ENCODE data around the gene MRC2. TPM values are rescaled to one million over a fixed set of nuclear protein-coding genes. Genes with fewer than 3 reads are reported as not detected.

MRC2 gene
- total RNA-seq, 1 donor from 2014 or later: 361 TPM

DNA sequence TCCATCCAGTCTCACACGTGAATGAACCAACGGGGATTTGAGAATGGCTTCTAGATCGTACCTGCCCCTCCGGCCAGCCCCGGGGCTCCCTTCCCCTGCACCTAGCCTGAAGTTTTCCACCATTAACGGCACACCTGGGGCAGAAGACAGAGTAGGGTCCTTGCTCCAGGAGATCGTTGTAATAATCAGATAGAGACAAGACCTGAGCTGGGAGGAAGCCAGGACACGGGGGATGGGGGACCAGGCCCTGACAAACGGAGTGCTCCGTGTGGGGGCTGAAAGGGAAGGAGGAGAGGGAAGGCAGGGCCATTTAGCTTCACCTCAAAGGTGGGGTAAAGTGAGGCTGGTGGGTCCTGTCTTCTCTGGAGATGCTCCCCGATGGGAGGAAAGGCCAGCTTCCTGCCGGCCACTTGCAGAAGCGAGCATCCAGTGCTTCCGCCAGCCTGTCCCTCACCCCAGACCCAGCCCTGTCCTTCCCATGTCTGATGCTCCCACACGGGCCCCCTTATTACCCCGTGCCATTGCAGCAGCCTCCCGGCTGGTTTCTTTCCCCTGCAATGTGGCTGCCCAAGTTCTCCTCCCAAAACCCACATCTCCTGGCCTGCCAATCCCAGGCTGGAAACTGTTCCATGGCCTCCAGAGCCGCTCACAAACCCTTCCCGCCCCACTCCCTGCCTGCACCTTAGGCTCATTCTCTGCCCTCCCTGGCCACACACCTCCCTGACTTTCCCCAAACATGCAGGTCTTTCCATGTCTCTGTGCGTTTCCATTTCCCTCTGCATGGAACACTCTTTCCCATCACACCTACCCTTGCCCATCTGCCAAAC, 79.3 kb downstream of the MRC2 start:
- Mint-ChIP-seq H3K9me3 (ENCODE audit: unreplicated experiment) (peaks cover 14% of the 10 kb centered on the region), H3K4me3 (ENCODE audit: unreplicated experiment) (peak overlapping the region; percentile 90)
- TF ChIP-seq EZH2 (IDR thresholded peaks at IDR 0.05; ENCODE audit: insufficient read depth, low read length): no peak
- no peak for TF ChIP-seq CTCF (IDR thresholded peaks at IDR 0.05; ENCODE audit: insufficient read depth, low read depth, low read length)

DNA sequence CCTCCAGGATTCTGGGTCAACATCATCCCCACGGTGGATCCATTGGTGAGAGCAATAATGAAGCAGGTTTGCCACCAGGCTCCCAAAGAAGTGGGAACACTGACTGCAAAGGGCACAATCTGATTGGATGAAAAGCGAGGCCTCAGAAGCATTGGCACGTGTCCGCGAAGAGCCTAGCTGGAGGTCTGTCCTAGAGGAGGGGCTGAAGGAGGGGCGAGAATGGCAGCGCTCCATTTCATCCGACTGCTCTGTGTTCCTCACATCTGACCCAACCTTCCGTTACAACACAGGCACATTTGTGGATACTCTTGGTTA, 79.9 kb downstream of the MRC2 start:
- Mint-ChIP-seq H3K36me3 (ENCODE audit: low read depth, unreplicated experiment) (peaks cover 10% of the 10 kb centered on the region), H3K9me3 (ENCODE audit: unreplicated experiment) (peaks cover 14% of the 10 kb centered on the region), H3K4me3 (ENCODE audit: unreplicated experiment) (no peak overlapping the region), H3K27ac (ENCODE audit: unreplicated experiment) (no peak overlapping the region), H3K4me1 (ENCODE audit: low read depth, unreplicated experiment) (peaks cover 10% of the 10 kb centered on the region), H3K27me3 (ENCODE audit: low read depth, unreplicated experiment) (peaks cover 9% of the 10 kb centered on the region)
- no peaks in the 10 kb centered on the region for H3K79me2 ChIP-seq (ENCODE audit: insufficient read depth, low read length)
- H3K9me3 ChIP-seq (ENCODE audit: insufficient read depth, low read depth, low read length): peaks cover 7% of the 10 kb centered on the region
- H3K9ac ChIP-seq (ENCODE audit: low read length): no peak overlapping the region
- H3K4me2 ChIP-seq (ENCODE audit: low read length): no peak overlapping the region
- no peaks in the 10 kb centered on the region for H3K27me3 ChIP-seq (ENCODE audit: insufficient read depth, low read length)
- TF ChIP-seq CTCF (IDR thresholded peaks at IDR 0.05; ENCODE audit: insufficient read depth, low read depth, low read length) (no peak), EZH2 (IDR thresholded peaks at IDR 0.05; ENCODE audit: insufficient read depth, low read length) (no peak)
- no peak for FAIRE-seq
- H3K4me1 ChIP-seq (ENCODE audit: insufficient read depth, low read length): peaks cover 29% of the 10 kb centered on the region
- DNase-seq (ENCODE audit: low read depth): no peak
- no peak overlapping the region for H3K27ac ChIP-seq (ENCODE audit: low read depth, low read length)
- no peaks in the 10 kb centered on the region for H3K36me3 ChIP-seq (ENCODE audit: insufficient read depth, low read length)
- H3K4me3 ChIP-seq (ENCODE audit: insufficient read depth, low read depth, low read length): no peak overlapping the region
- H4K20me1 ChIP-seq (ENCODE audit: insufficient read depth, low read length): no peaks in the 10 kb centered on the region
- H2AFZ ChIP-seq (ENCODE audit: low read depth, low read length): no peak overlapping the region

More for the DNA sequence above, 79.3 kb downstream of the MRC2 start:
- FAIRE-seq (no peak), DNase-seq (ENCODE audit: low read depth) (no peak)
- Histone ChIP-seq H4K20me1 (ENCODE audit: insufficient read depth, low read length) (no peaks in the 10 kb centered on the region), H3K27me3 (ENCODE audit: insufficient read depth, low read length) (no peaks in the 10 kb centered on the region), H3K36me3 (ENCODE audit: insufficient read depth, low read length) (no peaks in the 10 kb centered on the region), H3K9ac (ENCODE audit: low read length) (peak overlapping the region; percentile 90), H3K27ac (ENCODE audit: low read depth, low read length) (no peak overlapping the region), H3K4me2 (ENCODE audit: low read length) (peak overlapping the region; percentile 98), H3K4me3 (ENCODE audit: insufficient read depth, low read depth, low read length) (no peak overlapping the region), H2AFZ (ENCODE audit: low read depth, low read length) (no peak overlapping the region), H3K4me1 (ENCODE audit: insufficient read depth, low read length) (peaks cover 29% of the 10 kb centered on the region), H3K9me3 (ENCODE audit: insufficient read depth, low read depth, low read length) (peaks cover 7% of the 10 kb centered on the region), H3K79me2 (ENCODE audit: insufficient read depth, low read length) (no peaks in the 10 kb centered on the region)
- Mint-ChIP-seq H3K27me3 (ENCODE audit: low read depth, unreplicated experiment) (peaks cover 9% of the 10 kb centered on the region), H3K4me1 (ENCODE audit: low read depth, unreplicated experiment) (peaks cover 10% of the 10 kb centered on the region), H3K27ac (ENCODE audit: unreplicated experiment) (no peak overlapping the region), H3K36me3 (ENCODE audit: low read depth, unreplicated experiment) (peaks cover 10% of the 10 kb centered on the region)

GRCh38 chr17:62708587-62708986, 81.1 kb downstream of the MRC2 start:
- Histone ChIP-seq H3K4me2 (ENCODE audit: low read length) (no peak overlapping the region), H3K79me2 (ENCODE audit: insufficient read depth, low read length) (no peaks in the 10 kb centered on the region), H3K9me3 (ENCODE audit: insufficient read depth, low read depth, low read length) (peaks cover 7% of the 10 kb centered on the region), H3K9ac (ENCODE audit: low read length) (no peak overlapping the region), H3K4me3 (ENCODE audit: insufficient read depth, low read depth, low read length) (no peak overlapping the region), H3K36me3 (ENCODE audit: insufficient read depth, low read length) (no peaks in the 10 kb centered on the region), H2AFZ (ENCODE audit: low read depth, low read length) (no peak overlapping the region), H3K4me1 (ENCODE audit: insufficient read depth, low read length) (peaks cover 21% of the 10 kb centered on the region), H3K27ac (ENCODE audit: low read depth, low read length) (no peak overlapping the region), H3K27me3 (ENCODE audit: insufficient read depth, low read length) (no peaks in the 10 kb centered on the region), H4K20me1 (ENCODE audit: insufficient read depth, low read length) (no peaks in the 10 kb centered on the region)
- TF ChIP-seq EZH2 (IDR thresholded peaks at IDR 0.05; ENCODE audit: insufficient read depth, low read length) (no peak), CTCF (IDR thresholded peaks at IDR 0.05; ENCODE audit: insufficient read depth, low read depth, low read length) (no peak)
- Mint-ChIP-seq H3K27me3 (ENCODE audit: low read depth, unreplicated experiment) (peaks cover 17% of the 10 kb centered on the region), H3K4me3 (ENCODE audit: unreplicated experiment) (no peak overlapping the region), H3K36me3 (ENCODE audit: low read depth, unreplicated experiment) (peaks cover 10% of the 10 kb centered on the region), H3K4me1 (ENCODE audit: low read depth, unreplicated experiment) (peaks cover 10% of the 10 kb centered on the region), H3K27ac (ENCODE audit: unreplicated experiment) (no peak overlapping the region), H3K9me3 (ENCODE audit: unreplicated experiment) (peaks cover 17% of the 10 kb centered on the region)
- no peak for DNase-seq (ENCODE audit: low read depth)
- FAIRE-seq: no peak
